ENCODE data around the gene FNDC10.
"Not testable (repeated sequence)": the region's sequence is repeated elsewhere in the genome, so short reads cannot be mapped to it uniquely, and the experiment has no call there.

FNDC10 gene

GRCh38 chr1:1567152-1567875 lies 32.6 kb downstream of the FNDC10 start:
- DNase-seq (ENCODE audit: low spot score) = no peak

GRCh38 chr1:1565340-1565739 lies 34.6 kb downstream of the FNDC10 start:
- DNase-seq (ENCODE audit: low spot score) = no peak

GRCh38 chr1:1564268-1564667 lies 35.7 kb downstream of the FNDC10 start:
- no peak for DNase-seq (ENCODE audit: low spot score)

DNA sequence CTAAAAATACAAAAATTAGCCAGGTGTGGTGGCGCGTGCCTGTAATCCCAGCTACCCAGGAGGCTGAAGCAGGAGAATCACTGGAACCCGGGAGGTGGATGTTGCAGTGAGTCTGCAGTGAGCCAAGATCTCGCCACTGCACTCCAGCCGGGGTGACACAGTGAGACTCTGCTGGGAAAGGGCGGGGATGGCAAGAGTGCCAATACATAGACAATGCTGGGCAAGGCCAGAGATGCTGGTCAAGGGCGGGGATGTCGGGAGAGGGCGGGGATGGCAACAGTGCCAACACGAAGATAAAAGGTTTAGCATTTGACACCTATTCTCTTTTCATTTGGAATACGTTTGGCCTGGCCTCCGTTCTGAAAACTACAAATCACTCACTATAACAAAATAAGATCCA lies 36.2 kb downstream of the FNDC10 start:
- DNase-seq (ENCODE audit: low spot score) = no peak

- no peak for DNase-seq (ENCODE audit: low spot score)
Measured at GRCh38 chr1:1562556-1563195, 37.3 kb downstream of the FNDC10 start.

DNA sequence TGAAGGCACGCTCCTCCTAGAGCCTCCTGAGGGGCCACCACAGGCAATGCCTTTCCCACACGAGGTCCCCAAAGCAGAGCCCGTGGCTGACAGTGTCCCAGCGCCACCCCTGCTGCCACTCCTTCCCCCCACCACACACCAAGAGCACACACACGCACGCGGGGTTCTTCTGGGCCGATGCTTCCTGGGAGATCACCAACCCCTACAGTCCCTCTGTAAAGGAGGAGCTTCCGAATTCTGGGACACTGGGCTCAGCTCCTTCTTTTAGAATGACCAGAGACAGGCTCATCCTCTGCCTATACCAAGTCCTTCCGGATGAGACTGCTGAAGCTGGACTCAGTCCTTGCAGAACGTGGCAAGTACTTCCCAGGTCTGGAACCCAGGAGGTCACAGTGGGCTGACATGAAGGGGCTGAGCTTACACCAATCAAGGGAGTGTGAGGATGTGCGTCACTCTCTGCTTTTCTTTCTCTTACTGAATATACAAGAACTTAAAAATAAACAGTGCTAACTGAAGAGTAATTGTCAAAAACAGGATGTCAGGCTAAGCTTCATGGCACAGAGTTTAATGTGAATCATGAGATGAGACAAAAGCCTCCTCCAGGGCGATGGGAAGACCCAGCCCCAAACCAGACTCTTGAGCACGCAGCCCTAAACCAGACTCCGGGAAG lies 38.0 kb downstream of the FNDC10 start:
- DNase-seq (ENCODE audit: low spot score) = no peak

- DNase-seq (ENCODE audit: low spot score) = no peak
Measured at GRCh38 chr1:1560178-1560577, 39.8 kb downstream of the FNDC10 start.

- DNase-seq (ENCODE audit: low spot score) = no peak
Measured at GRCh38 chr1:1559066-1559465, 40.9 kb downstream of the FNDC10 start.

- DNase-seq (ENCODE audit: low spot score) = no peak
Measured at GRCh38 chr1:1558591-1558990, 41.3 kb downstream of the FNDC10 start.

DNA sequence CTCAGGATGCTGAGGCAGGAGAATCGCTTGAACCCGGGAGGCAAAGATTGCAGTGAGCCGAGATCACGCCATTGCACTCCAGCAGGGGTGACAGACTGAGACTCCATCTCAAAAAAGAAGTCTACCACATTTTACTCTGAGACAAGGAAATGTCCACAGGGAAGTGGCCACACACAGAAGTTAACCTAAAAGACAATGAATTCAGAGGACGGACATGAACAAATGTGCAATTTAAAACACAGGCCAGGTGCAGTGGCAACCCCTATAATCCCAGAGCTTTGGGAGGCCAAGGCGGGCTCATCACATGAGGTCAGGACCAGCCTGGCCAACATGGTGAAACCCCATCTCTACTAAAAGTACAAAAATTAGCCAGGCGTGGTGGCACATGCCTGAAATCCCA lies 42.2 kb downstream of the FNDC10 start:
- not testable (repeated sequence) for DNase-seq (ENCODE audit: low spot score)

- not testable (repeated sequence) for DNase-seq (ENCODE audit: low spot score)
Measured at GRCh38 chr1:1556961-1557360, 43.0 kb downstream of the FNDC10 start.

GRCh38 chr1:1556505-1556904 lies 43.4 kb downstream of the FNDC10 start:
- no peak for DNase-seq (ENCODE audit: low spot score)

GRCh38 chr1:1554926-1555915 lies 44.7 kb downstream of the FNDC10 start:
- DNase-seq (ENCODE audit: low spot score) = no peak

DNA sequence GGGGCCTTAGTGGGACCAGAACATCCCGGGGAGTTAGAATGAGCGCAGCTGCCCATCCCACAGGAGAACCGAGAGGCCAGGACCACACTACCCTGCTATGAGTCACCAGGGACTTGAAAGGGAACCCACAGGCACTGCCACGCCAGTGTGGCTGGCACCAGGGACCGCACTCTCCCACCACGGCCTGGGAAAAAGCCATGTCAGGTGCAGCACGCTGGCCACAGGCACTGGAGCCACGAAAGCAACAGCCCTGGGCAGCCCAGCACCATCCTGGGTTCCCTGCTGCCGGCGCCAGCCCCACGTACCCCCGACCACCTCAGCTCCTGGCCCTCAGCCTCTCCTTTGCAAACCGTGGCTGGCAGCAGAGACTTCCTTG lies 45.4 kb downstream of the FNDC10 start:
- no peak for DNase-seq (ENCODE audit: low spot score)

DNA sequence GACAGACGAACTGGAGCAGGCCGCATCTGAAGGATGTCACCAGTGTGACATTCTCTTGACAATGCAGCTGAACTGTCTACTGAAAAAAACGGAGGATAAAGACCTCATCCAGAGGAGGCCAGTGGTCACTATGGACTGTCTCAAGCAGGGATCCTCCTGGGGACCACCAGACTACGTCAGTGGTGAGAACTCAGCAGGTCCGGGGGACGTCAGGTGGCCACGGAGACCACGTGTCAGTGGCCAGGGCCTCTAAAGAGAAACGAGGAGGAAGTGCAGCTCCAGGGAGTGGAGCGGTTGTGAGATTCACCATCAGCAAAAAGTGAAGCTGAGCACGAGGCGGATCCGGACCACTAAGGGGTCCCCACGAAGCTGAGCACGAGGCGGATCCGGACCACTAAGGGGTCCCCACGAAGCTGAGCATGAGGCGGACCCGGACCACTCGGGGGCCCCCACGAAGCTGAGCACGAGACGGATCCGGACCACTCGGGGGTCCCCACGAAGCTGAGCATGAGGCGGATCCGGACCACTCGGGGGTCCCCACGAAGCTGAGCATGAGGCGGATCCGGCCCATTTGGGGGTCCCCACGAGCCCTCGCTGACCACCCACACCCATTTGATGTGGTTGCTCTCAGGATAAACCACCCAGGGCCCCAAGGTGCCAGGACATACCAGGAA lies 46.0 kb downstream of the FNDC10 start:
- DNase-seq (ENCODE audit: low spot score) = no peak

DNA sequence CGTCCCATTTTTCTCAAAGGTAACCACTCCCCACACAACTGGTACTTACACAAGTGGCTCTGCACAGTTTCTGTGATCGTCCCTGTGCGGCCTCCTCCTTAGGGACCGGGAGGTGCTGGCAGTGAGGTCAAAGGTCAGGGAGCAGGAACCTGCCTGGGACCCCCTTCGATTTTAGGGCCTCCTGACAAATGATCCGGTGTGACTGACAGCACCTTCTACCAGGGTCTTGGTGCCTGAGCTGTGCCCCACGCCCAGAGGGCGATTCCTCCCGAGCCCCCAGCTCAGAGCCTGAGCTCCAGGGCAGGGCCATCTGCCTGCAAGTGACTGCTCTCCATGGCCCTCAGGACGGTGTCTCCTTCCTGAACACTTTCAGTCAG lies 47.7 kb downstream of the FNDC10 start:
- DNase-seq (ENCODE audit: low spot score) = no peak

DNA sequence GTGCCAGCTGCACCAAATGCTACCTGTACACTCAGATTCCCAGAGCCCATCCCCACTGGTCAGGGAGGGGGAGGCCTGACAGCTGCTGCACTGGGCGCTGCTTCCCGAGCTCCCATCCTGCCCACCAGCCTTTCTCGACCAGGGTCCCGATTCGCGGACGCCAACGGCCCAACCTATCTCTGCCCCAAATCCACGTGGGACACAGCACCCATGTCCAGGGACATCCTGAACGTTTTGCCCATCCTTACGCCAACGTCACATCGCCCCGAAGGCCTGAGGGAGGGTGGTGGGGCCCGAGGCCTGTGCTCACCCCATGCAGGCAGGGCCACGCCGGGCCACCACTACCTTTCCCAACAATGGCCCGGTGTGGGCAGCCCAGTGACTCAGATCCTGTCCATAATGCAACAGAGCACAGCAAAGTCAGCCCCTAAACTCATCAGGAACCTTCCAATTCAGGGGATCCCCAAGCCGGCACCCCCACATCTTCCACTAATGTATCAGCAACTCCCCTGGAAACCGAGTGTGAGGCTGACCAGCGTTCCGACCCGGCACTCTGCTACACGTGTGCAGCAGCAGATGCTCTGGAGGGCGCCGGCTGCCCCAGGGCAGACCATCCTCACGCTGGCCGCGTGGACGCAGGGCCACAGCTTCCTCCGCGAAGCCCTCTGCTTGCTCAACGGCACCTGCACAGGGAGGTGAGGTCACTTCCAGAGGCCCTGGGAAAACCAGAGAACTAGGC lies 48.2 kb downstream of the FNDC10 start:
- DNase-seq (ENCODE audit: low spot score) = no peak

GRCh38 chr1:1550591-1551432 lies 49.1 kb downstream of the FNDC10 start:
- no peak for DNase-seq (ENCODE audit: low spot score)

DNA sequence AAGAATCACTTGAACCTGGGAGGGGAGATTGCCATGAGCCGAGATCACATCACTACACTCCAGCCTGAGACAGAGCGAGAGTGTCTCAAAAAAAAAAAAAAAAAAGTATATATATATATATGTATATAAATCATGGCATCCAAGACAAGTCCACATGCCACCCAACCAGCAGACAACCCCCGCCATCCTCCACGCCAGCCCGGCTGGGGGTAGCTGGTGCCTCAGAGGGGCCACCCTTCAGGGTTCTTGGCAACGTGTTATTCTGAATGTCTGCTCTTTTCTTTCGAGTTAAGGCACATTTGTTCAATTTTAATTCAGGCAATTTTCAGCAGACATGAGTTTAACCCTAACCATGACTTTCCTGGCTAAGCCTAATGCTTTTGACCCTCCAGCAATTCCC lies 49.8 kb downstream of the FNDC10 start:
- no peak for DNase-seq (ENCODE audit: low spot score)

DNA sequence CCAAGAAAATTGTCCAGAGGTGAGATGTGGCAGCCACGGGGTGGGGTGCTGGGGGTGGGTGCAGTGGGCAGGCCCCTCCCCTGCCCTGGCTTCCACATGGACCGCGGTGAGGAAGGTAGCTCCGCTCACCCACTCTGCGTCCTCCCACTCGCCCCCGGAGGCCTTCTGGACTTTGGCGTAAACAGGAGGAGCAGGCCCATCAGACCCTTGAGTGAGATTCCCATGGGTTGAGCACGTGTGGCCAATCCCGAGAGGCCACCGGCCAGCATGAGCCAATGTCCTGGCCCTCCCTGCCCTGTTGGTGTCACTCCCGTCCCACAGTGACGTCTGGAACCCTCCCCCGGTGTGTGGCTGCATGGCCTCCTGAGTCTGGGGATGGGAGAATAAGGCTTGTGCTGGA lies 51.3 kb downstream of the FNDC10 start:
- DNase-seq (ENCODE audit: low spot score) = no peak
